GM21526 (cell line): ENCODE measurements around the gene TMEM63A.
A peak's percentile ranks its signal among the peaks of the same experiment; 100 is the strongest.
"Not testable (repeated sequence)": the region's sequence is repeated elsewhere in the genome, so short reads cannot be mapped to it uniquely, and the experiment has no call there.

Source experiments
- ATAC-seq: cut with Tn5 transposase; IDR thresholded peaks from one replicate; pipeline ENCODE4 v1.9.1; 2021; ENCODE audit warnings: moderate library complexity; ENCODE audit not compliant: unreplicated experiment, low FRiP score

Gene TMEM63A

DNA sequence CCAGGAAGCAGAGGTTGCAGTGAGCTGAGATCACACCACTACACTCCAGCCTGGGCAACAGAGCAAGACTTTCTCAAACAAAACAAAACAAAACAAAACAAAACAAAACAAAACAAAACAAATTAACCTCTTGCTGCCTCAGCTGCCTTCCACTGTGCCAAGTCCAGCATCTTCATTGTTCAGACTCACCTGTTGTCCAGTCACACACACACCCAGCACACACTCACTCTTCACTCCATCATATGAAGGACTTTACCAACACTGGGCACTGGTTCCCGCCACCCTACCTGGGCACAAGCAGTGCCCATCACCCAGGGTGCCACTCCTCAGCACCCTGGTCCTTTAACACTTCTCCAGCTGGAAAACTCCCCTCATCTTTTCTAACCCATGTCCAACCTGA lies 27.3 kb upstream of the TMEM63A start:
- ATAC-seq = no peak

DNA sequence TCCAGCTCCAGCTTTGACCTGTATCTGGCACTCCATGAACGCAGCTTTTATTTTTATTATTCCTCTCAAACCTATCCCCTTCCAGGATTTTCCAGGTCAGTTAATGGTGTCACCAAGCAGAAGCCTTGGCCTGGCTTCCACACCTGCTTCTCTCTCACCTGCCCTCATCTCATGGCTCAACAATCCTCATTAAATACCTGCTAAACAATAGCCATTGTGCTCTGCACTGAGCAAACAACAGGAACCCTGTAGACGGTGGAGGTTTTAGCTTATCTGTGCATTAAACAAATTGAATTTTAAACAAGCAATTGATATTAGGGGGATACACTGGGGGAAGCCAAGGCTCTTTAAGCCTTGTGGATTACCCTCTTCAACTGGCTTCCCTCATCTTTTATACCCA lies 26.6 kb upstream of the TMEM63A start:
- no peak for ATAC-seq

DNA sequence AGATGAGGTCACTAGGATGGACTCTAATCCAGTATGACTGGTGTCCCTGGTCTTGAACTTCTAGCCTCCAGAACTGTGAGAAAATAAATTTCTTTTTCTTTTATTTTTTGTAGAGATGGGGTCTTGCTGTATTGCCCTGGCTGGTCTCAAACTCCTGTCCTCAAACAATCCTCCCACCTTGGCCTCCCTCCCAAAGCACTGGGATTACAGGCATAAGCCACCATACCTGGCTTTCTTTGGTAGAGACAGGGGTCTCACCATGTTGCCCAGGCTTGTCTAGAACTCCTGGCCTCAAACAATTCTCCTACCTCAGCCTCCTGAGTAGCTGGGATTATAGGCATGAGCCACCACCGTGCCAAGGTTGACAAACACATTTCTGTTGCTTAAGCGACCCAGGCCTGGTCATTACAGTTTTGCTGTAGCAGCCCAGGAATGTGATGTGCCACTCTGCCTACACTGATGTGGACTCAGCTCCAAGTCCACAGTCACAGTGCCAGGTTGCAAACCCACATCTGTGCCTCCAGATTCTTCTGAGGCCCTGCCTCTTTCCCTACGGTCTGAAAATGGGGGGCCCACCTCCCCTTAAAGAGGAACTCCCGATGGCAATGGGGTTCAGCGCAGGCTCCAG lies 25.9 kb upstream of the TMEM63A start:
- no peak for ATAC-seq

DNA sequence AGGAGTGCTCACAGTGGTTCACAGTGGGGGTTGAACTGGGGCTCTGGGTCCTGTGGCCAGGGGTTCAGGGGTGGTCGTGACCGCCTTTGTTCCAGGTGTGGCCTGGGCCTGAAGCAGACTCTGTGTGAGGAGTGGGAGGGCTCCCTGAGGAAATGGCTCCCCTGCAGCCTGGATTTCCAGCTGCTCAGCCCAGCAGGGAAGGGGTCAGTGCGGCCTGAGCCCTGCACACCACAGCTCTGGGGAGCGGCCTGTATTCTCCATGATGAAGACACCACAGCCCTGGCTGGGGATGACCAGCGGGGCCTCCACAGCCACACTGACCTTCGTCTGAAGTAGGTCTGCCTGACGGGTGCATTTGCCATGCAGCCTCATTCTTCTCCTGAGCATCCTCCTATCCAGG lies 25.2 kb upstream of the TMEM63A start:
- no peak for ATAC-seq

DNA sequence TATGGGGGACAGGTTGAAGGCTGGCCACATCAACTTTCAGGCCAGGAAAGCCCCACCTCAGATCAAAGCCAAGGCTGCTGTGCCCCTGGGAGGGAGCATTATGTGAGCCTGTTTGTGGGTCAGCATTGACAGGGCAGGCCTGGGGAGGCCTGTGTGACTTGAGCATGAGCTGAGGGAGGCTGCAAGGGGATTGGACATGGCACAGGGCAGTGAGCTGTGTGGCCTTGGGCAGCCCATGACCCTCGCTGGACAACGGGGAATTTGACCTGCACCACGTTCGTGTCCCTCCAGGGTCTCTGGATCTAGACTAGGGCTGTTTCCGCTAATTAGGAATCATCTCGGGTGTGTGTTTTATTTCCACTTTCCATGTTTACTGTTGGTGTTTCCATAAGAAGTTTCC lies 24.3 kb upstream of the TMEM63A start:
- no peak for ATAC-seq

DNA sequence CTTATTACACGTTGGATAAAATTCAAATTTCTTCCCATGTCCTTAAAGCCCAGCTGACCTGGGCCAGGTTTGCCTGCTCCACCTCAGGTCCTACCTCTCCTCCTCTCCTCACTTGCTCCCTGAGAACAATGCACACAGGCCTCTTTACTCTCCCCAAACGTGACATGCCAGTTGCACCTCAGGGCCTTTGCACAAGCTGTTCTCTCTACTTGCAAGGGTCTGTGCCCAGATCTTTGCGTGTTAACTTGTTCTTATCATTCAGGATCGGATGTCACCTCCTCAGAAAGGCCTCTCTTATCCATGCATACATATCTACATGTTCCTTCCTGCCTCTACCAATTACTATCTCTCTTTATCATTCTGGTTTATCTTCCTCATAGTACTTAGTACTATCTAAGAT lies 21.4 kb upstream of the TMEM63A start:
- no peak for ATAC-seq

DNA sequence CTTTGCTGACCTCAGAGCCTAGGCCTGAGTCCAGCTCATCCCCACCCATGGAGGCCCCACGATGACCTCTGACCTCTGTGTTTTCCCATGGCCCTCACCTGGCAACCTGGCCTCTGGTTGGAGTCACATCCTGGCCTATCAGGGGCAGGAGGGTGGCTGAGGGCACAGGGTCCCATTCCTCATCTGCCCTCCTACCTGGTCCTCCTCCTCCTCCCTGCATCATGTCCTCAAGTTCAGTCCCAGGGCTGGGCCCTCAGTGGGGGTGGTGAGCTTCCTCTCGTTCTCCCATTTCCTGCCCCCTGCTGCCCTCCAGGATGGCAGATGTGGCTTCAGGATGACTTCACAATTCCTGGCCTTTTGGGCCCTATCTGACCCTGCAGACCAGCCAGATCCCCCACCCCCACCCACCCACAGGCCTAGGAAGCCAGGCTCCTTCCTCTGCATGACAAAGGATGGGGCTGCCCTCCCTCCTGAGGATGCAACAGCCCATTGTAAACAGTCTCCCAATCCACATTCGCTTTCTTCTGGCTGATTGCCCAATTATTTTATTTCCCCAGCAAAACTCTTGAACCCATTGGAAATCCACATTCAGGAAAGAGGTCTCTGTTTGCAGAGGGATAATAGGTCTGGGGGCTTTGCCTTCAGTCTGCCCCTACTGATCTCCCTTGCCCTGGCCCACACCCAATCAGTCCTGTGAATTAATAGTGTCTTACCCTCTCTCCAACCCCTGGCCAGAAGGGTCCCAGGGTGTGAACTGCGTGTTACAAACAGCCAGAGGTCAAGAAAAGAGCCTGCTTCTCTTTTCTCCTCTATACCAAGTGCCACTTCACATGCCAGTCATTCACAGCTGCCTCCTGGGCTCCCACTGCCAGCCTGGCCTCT lies 17.1 kb upstream of the TMEM63A start:
- ATAC-seq = no peak

DNA sequence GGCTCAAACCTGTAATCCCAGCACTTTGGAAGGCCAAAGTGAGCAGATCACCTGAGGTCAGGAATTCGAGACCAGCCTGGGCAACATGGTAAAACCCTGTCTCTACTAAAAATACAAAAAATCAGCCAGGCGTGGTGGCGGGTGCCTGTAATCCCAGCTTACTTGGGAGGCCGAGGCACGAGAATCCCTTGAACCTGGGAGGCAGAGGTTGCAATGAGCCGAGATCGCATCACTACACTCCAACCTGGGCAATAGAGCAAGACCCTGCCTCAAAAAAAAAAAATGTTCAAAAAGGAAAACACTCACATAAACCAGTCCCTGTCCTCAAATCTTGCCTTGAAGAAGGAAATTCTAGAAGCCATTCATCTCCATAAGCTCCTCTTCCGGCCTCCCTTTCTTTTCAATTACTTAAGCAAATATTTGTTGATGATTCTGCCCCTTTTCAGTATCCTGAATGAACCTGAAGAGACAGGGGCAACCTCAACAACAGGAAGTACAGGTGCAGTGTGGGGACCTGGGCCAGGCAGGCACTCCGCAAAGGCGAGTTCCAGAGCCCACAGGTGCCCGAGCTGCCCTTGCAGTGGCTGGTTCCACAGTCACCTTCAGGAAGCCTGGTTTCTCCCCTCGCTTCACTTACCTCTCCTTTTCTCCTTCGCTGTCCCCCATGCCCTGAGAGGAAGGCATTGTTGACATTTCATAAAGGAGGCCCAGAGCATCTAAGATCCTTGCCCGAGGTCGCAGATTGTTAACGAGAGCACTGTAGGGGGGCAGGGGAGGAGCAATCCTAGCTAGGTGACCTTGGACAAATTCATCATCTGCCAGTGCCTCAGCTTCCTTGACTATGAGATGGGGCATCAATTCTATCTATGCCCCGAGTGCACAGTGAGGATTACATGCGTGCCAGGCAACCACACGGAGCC lies 15.7 kb upstream of the TMEM63A start:
- no peak for ATAC-seq

DNA sequence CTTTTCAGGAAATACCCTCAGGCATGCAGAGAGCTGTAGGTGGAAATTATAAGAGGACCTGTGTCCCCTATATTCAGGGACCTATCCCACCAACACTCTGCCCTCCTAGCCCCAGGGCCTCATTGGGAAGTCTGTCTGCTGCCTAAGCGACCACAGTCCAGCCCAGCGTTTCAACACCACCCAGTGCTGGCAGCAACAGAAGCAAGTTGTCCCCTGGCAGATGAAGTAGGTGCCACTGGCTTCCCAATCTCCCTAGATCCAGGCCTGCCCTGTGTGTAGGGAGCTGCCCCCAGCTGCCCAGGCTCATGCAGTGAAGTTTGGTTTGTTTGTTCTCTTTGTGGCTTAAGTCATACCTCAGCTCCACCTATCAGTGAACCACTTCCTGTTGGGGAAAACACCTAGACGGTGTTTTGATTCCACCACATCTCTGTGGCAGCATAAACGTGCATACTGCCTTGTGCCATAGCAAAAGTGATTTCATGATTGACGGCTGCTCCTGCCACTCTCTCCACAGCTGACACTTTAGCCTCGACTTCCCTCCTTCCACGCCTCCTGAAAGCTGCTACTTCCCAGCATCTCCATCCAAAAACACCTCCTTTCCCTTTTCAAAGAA lies 14.9 kb upstream of the TMEM63A start:
- ATAC-seq = peak; percentile 100

DNA sequence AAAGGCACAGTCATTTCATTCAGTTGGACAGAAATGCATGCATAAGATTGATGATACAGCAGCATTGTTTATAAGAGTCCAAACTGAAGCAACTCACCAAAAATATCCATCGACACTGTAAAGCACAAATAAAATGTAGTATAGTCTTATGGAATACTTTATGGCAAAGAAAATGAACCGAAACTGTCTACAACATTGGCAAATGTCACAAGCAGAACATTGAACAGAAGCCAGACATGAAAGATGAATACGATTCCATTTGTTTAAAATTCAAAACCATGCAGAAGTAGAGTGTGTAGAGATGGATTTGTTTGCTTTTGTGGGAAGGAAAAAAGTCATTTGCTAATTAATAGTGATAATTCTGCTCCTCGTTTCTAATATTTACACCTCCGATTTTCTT lies 14.3 kb upstream of the TMEM63A start:
- ATAC-seq = no peak

DNA sequence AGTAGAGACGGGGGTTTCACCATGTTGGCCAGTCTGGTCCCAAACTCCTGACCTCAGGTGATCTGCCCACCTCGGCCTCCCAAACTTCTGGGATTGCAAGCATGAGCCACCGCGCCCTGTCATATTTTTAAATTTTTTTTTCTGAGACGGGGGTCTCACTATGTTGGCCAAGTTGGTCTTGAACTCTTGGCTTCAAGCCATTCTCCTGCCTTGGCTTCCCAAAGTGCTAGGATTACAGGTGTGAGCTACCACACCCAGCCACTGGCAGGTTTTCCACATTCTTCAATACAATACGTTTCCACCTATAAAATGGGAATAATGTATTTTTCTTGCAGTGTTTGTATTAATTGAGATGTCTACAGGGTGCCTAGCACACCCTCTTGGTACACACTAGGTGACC lies 10.1 kb upstream of the TMEM63A start:
- ATAC-seq = no peak

DNA sequence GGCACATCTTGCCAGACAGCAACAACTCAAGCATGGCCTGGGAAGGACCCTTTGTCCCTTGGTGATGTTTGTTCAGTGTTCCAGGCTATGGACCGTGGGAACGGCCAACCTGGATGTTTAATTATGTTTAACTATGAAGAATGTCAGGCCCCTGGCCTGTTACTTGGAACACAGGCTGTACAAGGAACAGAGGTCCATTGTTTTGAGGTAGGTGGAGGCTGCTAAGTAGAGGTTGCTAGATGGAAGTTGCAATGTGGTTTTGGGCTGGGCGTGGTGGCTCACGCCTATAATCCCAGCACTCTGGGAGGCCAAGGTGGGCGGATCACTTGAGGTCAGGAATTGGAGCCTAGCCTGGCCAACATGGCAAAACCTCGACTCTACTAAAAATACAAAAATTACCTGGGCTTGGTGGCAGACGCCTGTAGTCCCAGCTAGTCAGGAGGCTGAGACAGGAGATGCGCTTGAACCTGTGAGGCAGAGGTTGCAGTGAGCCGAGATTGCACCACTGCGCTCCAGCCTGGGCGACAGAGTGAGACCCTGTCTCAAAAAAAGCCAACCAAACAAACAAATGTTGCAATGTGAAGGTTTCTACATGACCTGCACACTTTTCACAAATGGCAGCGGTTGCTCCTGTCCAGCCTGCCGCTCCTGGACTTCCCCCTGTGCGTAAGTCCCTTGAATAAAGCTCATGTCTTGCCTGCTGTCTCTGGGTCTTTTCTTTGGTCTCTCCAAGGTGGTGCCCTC lies 9.2 kb upstream of the TMEM63A start:
- no peak for ATAC-seq

DNA sequence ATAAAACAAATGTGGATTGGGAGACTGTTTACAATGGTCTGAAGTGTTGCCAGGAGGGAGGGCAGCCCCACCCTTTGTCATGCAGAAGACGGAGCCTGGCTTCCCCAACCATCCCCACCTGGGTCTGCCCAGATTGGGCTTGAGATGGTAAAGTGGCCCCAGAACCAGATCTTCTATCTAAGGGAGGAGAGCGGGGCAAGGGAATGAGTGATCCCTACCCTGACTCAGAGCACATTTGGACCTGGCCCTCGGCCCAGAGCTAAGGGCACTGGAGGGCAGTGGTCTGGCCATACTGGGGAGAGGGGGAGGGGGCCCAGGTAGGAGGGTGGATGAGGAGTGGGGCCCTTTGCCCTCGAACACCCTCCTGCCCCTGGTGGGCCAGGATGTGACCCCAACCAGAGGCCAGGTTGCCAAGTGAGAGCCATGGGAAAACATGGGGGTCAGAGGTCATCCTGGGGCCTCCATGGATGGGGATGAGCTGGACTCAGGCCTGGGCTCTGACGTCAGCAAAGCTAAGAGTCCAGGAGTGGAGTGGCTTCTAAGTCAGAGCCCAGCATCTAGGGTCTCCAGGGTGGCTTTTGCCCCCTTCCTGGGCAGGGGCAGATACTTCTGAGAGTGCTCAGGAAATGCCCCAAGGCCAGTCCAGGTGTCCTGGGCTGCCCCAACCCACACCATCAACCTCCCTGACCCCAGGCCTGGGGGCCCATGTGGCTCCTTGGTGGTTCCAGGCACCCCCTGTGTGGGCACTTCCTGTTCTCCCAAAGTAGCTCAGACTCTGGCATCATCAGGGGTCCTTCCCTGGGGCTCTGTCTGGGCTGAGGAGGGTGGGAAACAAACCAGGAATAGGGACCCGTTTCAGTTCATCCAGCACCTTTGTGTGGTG lies 8.4 kb upstream of the TMEM63A start:
- no peak for ATAC-seq

DNA sequence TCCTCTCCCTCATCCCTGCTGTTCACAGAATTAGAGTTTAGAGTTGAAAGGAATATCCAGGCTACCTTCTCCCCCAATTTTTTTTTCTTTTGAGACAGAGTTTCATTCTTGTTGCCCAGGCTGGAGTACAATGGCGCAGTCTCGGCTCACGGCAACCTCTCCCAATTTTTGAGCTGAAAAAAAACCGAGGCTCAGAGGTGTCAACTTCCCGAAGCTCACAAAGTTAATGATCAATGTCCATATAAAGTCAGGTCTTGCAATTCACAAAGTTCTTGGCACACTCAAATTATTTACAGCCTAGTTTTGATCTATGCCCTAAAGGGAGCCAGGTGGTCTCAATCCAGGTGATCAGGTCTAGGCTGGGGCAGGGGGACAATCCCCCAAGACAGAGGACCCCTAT lies 7.6 kb upstream of the TMEM63A start:
- no peak for ATAC-seq

DNA sequence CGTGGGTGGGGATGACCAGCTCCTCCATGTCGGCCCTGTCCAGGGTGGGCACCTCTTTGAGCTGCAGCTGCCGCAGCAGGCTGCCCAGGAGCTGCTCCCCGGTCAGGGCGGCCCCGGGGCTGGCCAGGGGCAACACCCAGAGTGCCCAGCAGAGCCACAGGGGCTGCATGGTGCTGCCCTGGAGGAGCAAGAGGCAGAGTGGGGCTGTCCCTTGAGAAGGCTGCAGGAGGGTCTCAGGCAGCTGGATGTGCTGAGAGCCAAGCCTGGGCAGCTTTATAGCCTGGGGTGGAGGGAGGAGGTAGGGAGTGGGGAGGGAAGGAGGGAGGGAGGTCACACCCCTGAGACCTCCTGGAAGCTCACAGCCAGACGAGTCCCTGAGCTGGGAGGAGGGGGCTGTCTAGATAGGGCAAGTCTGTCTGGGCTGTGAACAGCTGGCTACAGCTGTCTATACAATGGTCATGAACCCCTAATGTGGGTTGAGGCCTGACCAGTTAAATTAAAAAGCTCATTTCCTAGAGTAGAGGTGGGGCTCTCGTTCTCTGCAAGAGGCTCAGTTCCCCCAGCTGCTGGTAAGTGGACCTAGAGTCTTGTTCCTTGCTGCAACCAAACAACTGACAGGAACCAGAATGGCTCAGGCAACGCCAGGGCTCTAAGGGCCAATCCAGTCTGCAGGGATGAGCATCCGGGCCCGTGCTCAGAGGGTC lies 6.9 kb upstream of the TMEM63A start, which contains the start of gene LEFTY1:
Gene LEFTY1 (minus strand): TSS at position 249 of the 704 bp plus-strand sequence. CDS start 80 bp downstream, at position 169.
- ATAC-seq = no peak

DNA sequence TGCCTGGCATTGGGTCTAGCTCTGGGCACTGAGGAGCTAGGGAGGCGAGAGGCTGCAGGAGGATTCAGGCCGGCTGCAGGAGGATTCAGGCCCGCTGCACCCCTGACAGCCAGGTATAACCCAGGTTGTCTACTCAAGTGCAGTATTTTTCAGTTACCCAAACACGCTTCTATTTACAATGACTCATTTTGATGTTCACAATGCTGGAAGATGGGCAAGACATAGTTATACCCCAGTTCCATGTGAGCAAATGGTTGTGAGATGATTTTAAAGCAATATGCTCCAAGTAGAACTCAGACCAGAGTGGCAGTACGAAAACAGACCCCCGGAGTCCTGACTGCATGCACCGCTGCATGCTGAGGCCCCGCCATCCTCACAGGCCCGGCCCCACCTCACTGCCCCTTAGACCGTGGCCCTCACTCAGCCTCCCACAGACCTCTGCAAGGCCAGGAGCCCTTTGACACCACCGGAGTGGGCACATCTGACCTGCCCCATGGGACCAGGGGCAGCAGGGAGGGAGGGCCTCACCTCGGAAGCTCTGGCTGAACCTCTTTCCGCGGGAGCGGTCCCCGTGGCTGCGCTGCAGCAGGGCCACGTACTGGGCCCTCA lies 6.2 kb upstream of the TMEM63A start:
- ATAC-seq = no peak

DNA sequence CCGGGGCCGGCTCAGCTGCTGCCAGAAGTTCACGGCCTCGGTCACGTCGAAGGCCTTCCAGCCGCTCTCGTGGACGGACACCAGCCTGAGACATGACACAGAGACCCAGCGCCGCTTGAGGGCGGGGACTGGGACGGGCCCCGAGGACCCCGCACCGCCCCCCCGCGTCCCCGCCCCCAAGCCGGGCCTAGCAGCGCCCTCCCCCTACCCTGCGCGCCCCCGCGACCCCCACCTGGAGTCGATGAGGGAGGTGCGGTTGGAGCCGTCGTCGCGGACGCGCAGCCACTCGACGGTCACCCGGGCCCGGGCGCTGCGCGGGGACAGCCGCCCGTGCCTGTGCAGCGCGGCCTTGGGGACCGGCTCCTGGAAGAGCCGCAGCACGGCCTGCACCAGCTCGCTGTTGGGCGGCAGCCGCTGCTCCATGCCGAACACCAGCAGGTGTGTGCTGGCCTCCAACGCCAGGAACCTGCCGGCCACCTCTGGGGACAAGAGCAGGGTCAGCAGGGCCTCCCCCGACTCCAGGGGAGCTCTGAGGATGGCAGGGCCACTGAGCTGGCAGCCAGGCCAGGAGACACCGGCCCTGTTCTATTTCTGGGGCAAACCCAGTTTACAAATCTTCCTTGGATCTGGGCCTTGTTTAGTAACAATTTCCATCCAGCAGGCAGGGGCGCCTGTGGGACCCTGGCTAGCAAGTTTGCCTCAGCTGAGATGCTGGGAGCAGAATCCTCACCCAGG lies 5.5 kb upstream of the TMEM63A start:
- not testable (repeated sequence) for ATAC-seq
